GM12864 (cell line): ENCODE results near the gene TGFBR3.

Experiments
- DNase-seq: peaks from one replicate; pipeline ENCODE4 v3.0.0-alpha.2; 2011; ENCODE audit warnings: low read depth
- H3K4me3 ChIP-seq: 2 replicates; pipeline ENCODE4 v1.5.1; 2011; ENCODE audit warnings: mild to moderate bottlenecking, low read depth, low read length, control low read depth
- CTCF ChIP-seq: IDR thresholded peaks from 2 replicates; pipeline ENCODE4 v1.5.1; 2011; ENCODE audit warnings: low read depth, mild to moderate bottlenecking, moderate library complexity, low read length, control low read depth, inconsistent platforms; ENCODE audit errors: missing control alignments

TGFBR3 gene

GRCh38 chr1:91763252-91763651 lies 122.7 kb downstream of the TGFBR3 start:
- no peak overlapping the region for H3K4me3 ChIP-seq
- DNase-seq = no peak

GRCh38 chr1:91761295-91761721 lies 124.6 kb downstream of the TGFBR3 start:
- no peak for TF ChIP-seq CTCF
- H3K4me3 ChIP-seq = no peak overlapping the region
- no peak for DNase-seq

More at GRCh38 chr1:91763252-91763651, 122.7 kb downstream of the TGFBR3 start:
- TF ChIP-seq CTCF = no peak

- H3K4me3 ChIP-seq = no peak overlapping the region
- DNase-seq = no peak
- no peak for TF ChIP-seq CTCF
Observed at GRCh38 chr1:91760512-91760911, 125.4 kb downstream of the TGFBR3 start.

DNA sequence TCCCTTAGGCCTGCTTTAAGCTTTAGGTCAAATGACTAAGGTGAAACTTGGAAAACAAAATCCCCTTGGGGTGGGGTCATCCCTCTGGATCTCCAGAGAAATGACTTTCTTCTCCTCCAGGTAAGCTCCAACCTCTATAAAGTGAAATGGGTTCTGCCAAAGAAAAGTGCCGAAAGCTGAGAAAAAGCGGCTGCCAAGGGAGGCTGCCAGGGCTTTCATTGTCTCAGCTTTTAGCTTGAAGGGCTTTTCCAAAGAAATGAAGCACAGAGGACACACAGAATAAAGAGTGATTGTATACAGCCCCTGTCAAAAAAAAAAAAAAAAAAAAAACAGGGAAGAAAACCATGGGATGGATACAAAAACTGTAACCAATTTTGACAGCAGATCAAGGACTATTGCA lies 126.9 kb downstream of the TGFBR3 start:
- no peak for TF ChIP-seq CTCF
- no peak for DNase-seq
- no peak overlapping the region for H3K4me3 ChIP-seq

- DNase-seq = no peak
- no peak overlapping the region for H3K4me3 ChIP-seq
- TF ChIP-seq CTCF = no peak
Observed at GRCh38 chr1:91757763-91758460, 128.0 kb downstream of the TGFBR3 start.

GRCh38 chr1:91755702-91756287 lies 130.2 kb downstream of the TGFBR3 start:
- DNase-seq = no peak
- no peak overlapping the region for H3K4me3 ChIP-seq
- no peak for TF ChIP-seq CTCF

- DNase-seq = no peak
- no peak overlapping the region for H3K4me3 ChIP-seq
- TF ChIP-seq CTCF = no peak
Observed at GRCh38 chr1:91754816-91755580, 131.0 kb downstream of the TGFBR3 start.
